Measurements from ENCODE around the gene AGPAT2. TPM values are rescaled to one million over a fixed set of nuclear protein-coding genes. Genes with fewer than 3 reads are reported as not detected.

Gene AGPAT2
- total RNA-seq, 1 donor, result 31.5 TPM

- no peak overlapping the region for H3K4me3 ChIP-seq (ENCODE audit: low read depth, low read length)
- no peak for DNase-seq (ENCODE audit: low read depth)
- TF ChIP-seq, protein P1, sequence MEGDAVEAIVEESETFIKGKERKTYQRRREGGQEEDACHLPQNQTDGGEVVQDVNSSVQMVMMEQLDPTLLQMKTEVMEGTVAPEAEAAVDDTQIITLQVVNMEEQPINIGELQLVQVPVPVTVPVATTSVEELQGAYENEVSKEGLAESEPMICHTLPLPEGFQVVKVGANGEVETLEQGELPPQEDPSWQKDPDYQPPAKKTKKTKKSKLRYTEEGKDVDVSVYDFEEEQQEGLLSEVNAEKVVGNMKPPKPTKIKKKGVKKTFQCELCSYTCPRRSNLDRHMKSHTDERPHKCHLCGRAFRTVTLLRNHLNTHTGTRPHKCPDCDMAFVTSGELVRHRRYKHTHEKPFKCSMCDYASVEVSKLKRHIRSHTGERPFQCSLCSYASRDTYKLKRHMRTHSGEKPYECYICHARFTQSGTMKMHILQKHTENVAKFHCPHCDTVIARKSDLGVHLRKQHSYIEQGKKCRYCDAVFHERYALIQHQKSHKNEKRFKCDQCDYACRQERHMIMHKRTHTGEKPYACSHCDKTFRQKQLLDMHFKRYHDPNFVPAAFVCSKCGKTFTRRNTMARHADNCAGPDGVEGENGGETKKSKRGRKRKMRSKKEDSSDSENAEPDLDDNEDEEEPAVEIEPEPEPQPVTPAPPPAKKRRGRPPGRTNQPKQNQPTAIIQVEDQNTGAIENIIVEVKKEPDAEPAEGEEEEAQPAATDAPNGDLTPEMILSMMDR (IDR thresholded peaks at IDR 0.05; ENCODE audit: insufficient read depth, low read depth, low read length), result no peak
Measured at GRCh38 chr9:136659861-136660784, 27.1 kb downstream of the AGPAT2 start.

GRCh38 chr9:136658849-136659535 is 28.3 kb downstream of the AGPAT2 start:
- no peak overlapping the region for H3K4me3 ChIP-seq (ENCODE audit: low read depth, low read length)
- no peak for DNase-seq (ENCODE audit: low read depth)
- TF ChIP-seq, protein P1 (IDR thresholded peaks at IDR 0.05; ENCODE audit: insufficient read depth, low read depth, low read length), result no peak

DNA sequence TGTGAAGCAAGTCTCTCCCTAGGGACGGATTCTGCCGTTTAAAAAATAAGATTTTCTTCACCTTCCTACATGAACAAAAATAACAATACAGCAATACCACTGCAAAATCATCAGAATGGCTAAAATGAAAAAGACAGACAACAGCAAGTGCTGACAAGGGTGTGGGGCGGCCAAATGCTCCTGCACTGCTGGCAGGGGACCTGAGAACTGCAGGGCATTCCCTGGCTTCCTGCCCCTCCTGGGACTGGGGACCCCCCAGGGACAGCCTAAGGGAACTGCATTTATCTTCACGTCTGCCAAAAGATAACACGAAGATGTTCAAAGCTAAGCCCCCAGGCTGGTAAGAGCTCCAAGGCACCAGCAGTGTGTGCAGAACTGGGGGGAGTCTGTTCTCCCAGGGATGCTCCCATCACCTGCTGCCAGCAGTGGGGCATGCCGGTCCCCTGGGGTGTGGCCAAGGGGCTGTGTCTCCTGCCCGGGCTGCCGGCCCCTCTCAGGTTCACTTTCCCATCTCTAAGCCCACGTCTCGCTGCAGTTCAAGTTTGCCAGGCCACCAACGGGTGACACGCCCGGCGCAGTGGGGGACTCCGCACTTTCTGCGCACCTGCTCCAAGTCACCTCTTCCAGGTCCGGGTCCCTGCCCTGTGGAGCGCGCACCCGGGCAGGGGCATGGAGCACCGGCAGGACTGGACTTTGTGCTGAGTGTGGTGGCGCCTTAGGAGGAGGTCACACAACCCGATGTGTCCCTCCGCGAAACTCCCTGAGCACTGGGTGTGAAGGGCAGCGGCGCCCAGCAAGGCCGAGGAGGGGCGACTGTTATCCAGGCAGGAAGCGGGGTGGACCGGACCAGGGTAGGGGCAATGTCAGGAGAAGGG is 29.0 kb downstream of the AGPAT2 start:
- no peak for DNase-seq (ENCODE audit: low read depth)
- TF ChIP-seq, protein P1 (IDR thresholded peaks at IDR 0.05; ENCODE audit: insufficient read depth, low read depth, low read length), result no peak
- H3K4me3 ChIP-seq (ENCODE audit: low read depth, low read length), result no peak overlapping the region

DNA sequence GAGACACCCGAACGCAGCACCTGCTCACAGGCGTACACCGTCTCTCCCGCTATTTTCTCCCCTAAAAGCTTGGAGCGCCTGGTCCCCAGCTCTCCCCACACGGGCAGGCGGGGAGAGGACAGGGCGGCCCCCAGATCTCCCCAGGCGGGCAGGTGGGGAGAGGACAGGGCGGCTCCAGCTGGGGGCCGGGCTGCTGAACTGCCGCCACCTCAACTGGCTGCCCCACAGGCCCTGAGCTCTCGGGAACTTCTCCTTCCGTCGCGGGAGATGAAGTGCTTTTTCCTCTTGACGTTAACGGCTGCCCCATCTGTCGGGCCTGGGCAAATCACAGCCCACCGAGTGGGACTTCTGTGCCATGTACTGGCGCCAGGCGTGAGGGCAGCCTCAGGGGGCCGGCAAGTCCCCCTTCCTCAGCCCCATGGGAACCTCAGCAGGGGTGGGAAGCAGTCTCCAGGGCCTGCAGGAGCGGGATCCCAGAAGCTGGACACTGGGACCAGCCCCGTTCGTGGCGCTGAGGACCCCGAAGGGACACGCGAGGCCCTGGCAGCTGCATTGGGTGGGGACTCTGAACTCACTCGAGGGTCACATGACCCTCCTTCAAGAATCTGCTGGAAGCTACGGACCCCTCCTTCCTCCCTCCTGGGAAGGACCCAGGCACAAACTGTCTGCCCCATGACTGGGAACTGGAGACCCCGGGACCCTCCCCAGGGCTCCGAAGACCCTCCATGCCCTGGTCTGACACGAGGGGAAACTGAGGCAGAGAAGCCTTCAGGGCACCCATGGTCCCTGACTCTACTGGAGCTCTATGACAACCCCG is 30.3 kb downstream of the AGPAT2 start:
- TF ChIP-seq, protein P1 (IDR thresholded peaks at IDR 0.05; ENCODE audit: insufficient read depth, low read depth, low read length), result no peak
- no peak for DNase-seq (ENCODE audit: low read depth)

DNA sequence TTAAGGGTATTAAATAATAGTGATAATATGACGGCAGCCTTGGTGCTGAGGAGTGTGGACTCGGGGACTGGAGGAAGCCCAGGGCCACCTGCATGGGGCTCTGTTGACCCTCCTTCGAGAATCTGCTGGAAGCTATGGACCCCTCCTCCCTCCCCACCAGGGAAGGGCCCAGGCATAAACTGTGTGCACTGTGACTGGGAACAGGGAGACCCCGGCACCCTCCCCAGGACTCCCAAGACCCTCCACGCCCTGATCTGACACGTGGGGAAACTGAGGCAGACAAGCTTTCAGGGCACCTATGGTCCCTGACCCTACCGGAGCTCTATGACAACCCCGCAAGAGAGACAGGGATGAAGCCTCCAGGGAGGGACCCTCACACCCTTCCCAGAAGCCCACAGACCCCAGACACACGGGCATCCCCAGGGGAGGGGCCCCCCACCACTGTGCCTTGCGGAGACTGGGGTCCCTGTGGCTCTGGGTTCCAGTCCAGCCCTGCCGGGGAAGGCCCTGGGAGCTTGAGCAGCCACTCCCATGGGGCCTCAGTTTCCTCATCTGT is 31.0 kb downstream of the AGPAT2 start:
- no peak for DNase-seq (ENCODE audit: low read depth)
- TF ChIP-seq, protein P1 (IDR thresholded peaks at IDR 0.05; ENCODE audit: insufficient read depth, low read depth, low read length), result no peak
- no peak overlapping the region for H3K4me3 ChIP-seq (ENCODE audit: low read depth, low read length)

More for the DNA sequence above, 30.3 kb downstream of the AGPAT2 start:
- H3K4me3 ChIP-seq (ENCODE audit: low read depth, low read length), result no peak overlapping the region

Data from fibroblast of villous mesenchyme (primary cell).